VCaP (cell line): ENCODE measurements around the gene NCAPD2.

Experiments used
- H3K27ac ChIP-seq: fragments of 450-650 bp; 2 replicates; pipeline ENCODE4 v1.5.1; 2017
- TF ChIP-seq, protein P1 (sequence below): fragments of 450-650 bp; conservative IDR thresholded peaks from 2 replicates; pipeline ENCODE4 v1.5.1; 2017; ENCODE audit warnings: mild to moderate bottlenecking, moderate library complexity

NCAPD2 gene

DNA sequence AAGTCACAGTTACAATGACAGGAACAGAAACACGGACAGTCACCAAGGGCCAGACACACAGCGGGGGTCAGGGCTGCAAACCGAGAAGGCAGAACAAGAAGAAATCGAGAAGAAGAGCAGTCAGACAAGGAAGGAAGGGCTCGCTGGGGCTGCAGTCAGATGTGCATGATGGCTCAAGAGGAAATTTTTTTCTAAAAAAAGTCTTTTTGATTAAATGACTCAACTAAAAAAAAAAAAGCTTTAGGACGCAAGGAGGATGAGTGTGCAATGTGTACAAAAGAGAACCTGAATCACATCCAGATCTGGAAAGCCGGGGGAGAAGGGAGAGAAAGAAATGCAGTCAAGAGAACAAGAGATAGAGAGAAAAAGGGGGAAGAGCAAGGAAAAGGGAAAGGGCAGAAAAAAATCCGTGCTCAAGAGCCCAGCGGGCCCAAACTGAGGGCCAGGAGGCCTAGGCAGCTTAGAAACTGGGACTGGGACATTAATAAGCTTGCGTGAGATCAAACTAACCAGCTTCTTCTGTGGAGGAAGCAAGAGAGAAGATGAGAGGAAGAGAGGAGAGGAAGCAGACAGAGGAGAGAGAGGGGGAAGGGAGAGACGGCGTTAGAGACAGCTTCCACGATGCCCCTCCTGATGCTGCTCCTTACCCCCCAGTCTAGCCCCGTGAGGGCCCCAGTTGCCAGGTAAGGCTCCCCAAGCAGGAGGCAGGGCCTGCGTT, 55.2 kb downstream of the NCAPD2 start:
- TF ChIP-seq, protein P1, sequence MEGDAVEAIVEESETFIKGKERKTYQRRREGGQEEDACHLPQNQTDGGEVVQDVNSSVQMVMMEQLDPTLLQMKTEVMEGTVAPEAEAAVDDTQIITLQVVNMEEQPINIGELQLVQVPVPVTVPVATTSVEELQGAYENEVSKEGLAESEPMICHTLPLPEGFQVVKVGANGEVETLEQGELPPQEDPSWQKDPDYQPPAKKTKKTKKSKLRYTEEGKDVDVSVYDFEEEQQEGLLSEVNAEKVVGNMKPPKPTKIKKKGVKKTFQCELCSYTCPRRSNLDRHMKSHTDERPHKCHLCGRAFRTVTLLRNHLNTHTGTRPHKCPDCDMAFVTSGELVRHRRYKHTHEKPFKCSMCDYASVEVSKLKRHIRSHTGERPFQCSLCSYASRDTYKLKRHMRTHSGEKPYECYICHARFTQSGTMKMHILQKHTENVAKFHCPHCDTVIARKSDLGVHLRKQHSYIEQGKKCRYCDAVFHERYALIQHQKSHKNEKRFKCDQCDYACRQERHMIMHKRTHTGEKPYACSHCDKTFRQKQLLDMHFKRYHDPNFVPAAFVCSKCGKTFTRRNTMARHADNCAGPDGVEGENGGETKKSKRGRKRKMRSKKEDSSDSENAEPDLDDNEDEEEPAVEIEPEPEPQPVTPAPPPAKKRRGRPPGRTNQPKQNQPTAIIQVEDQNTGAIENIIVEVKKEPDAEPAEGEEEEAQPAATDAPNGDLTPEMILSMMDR: no peak
- no peak overlapping the region for H3K27ac ChIP-seq

DNA sequence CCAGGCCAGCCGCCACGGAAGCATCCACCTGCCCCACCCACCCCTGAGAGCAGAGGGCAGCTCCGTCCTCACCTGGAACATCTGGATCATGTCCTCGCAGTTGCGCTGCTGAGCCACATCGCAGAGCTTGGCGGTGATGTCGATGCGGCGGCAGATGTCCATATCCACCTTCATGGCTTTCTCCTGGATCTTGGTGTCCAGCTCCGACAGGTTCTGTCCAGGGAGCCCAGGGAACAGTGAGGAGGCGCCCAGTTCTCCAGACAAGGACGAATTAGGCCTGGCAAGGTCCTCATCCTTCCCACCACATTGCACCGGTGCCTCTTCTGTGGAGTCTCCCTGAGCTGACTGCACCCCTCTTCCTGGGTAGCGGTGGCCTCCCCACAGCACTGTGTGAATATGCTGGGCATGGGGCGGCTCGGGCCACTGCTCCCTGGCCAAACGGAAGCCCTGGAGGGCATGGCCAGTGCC, 55.8 kb downstream of the NCAPD2 start:
- no peak overlapping the region for H3K27ac ChIP-seq
- TF ChIP-seq, protein P1: no peak

DNA sequence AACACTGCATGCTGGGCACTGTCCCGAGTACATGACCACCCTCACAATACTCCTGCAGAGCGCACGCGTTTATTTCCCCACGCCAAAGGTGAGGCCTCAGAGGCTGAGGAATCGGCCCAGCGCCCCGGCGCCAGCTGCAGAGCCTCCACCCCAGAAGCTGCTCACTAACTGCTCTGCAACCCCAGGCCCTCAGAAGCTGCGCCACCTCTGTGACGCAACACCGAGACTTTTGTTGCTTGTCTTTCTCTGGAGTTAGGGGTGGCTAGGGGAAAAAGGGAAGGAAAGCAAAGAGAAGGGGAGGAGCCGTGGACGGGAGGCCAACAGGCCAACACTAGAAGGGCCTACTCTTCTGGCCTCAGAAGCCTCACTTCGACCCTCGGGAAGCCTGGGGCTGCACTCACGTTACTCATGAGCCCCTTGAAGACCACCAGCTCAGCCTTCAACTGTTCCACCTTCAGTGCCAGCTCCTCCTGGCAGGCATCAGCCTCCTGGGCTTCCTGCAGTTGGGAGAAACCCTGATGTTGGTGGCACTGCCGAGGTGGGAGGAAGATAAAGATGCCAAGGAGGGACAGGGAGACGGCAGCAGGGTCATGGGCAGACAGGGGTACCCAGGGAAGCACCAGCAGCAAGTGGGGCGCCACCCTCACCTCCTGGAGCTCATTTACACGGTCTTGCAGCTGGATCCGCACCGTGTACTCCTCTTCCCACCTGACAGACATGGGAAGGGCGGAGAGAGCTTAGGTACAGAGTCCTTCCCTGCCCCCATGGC, 56.6 kb downstream of the NCAPD2 start:
- TF ChIP-seq, protein P1: no peak

DNA sequence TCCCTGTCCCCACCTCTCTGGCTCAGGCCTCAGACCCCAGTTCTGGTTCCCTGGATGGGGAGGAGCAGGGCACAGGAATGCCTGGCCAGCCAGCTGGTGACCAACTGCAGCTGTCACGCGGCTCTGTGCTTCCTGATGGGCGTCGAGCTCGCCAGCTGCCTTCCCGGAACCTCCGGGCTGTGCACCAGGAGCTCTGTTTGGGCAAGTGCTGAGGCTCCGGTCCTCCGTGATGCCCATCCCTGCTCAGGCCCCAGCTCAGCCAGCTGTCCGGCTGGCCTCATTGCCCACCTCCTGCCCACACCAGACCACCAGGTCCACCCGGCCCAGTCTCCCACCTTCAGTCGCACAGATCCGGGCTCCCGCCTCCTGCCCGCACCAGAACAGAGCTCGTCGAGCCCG, 57.2 kb downstream of the NCAPD2 start:
- H3K27ac ChIP-seq: no peak overlapping the region
- TF ChIP-seq, protein P1: no peak

More for the DNA sequence above, 56.6 kb downstream of the NCAPD2 start:
- no peak overlapping the region for H3K27ac ChIP-seq

DNA sequence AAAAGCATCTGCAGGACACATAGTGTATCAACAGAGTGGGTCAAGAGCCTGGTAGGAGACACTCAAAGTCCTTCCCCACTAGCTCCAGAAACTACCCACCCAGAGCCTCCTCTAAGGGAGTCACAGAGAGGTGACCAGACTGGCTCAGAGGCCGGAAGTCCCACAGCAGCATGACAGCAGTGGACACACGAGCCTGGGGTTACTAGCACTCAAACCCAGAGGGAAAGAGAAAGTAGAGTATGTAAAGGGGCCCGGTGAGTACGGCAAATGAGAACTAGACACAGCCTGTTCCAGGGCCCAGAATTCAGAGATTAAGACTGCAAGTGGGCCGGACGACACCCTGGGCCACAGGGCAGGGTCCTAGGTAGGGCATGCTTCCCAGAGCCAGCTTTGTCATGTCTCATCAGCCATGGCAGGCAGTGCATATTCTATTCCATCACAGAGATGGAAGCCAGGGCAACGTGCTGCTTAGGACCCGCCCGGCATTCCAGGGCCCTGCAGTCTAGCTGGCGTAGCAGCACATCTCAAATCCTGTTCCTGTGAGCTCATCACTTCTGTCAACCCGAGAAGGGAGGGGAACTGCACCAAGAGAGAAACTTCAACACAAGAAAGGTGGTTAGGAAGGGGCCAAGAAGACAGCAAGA, 57.7 kb downstream of the NCAPD2 start:
- TF ChIP-seq, protein P1: no peak
- no peak overlapping the region; the same call in 1 of the 2 replicates for H3K27ac ChIP-seq

DNA sequence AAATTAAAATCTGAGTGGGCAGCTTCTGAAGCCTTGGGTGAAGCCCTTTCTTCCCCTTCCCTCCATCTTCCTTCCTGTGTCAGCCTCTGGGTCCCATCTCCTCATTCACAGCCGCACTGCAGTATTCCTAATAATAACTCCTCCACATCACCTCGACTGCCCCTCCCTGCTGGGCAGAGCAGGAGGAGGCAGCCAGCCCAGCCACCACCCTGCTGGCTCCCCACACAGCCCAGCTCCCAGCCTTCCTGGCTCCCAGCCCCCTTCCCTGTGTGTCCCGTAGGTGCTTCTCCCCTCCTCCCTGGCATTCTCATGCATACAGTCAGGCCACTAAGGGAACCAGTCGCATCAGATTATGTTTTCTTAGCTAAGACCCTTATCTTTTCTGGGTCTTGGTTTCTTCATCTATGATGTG, 58.2 kb downstream of the NCAPD2 start:
- TF ChIP-seq, protein P1: no peak
- peak overlapping the region; percentile 47; the same call in 1 of the 2 replicates for H3K27ac ChIP-seq
